Measurements from ENCODE around the gene NR2E1. TPM values are rescaled to one million over a fixed set of nuclear protein-coding genes. Genes with fewer than 3 reads are reported as not detected.

NR2E1 gene
- polyA plus RNA-seq, 1 donor (not counting 4 experiments of a cell fraction or from before 2014, with no cell fraction given), result 0.04 TPM

DNA sequence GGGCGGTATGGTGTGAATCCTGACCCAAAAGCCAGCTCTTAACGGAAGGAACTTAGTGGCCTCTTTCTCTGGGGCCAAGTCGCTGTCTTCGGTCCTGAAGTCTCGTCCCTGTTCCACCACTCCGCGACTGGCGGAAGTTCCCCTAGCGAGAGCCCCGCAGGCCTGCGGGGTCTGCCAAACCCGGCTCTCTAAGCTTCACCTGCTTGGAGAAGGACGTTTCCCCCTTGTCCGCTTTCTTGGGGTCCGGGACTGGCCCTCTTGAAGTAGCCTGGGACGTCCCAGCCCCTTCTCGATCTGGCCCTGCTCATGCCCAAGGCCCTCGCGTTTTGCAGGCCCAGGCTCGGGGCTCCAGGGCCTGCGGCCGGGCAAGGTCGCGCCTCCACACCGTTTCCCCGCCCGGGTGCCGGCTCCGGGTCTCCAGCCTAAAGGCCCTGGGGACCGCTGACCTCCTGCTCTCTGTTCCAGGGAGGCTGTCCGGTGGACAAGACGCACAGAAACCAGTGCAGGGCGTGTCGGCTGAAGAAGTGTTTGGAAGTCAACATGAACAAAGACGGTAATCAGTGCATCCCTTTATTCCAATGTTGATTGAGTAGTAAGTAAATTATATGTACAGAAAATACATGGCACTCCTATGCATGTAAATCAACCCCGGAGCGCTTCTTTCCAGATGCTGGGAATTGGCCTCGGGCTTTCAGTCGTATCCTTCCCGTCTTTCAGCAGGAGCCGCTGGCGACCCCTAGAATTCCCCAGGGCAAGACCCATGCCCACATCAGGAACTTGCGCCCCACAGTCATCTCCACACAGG, 8.8 kb downstream of the NR2E1 start:
- H3K9ac ChIP-seq (ENCODE audit: control insufficient read depth, extremely low read depth, insufficient read depth, low read length), result no peak overlapping the region
- TF ChIP-seq, protein P1, sequence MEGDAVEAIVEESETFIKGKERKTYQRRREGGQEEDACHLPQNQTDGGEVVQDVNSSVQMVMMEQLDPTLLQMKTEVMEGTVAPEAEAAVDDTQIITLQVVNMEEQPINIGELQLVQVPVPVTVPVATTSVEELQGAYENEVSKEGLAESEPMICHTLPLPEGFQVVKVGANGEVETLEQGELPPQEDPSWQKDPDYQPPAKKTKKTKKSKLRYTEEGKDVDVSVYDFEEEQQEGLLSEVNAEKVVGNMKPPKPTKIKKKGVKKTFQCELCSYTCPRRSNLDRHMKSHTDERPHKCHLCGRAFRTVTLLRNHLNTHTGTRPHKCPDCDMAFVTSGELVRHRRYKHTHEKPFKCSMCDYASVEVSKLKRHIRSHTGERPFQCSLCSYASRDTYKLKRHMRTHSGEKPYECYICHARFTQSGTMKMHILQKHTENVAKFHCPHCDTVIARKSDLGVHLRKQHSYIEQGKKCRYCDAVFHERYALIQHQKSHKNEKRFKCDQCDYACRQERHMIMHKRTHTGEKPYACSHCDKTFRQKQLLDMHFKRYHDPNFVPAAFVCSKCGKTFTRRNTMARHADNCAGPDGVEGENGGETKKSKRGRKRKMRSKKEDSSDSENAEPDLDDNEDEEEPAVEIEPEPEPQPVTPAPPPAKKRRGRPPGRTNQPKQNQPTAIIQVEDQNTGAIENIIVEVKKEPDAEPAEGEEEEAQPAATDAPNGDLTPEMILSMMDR (optimal IDR thresholded peaks at IDR 0.05 in 1 of 3, IDR thresholded peaks at IDR 0.05 in 1 of 3, conservative IDR thresholded peaks at IDR 0.05 in 1 of 3; ENCODE audit: extremely low read depth in 1 of 3, insufficient read depth in 2 of 3, low read length in 3 of 3), result no peak
- peak; percentile 22 for TF ChIP-seq EZH2 (IDR thresholded peaks at IDR 0.05; ENCODE audit: low read length)
- no peaks in the 10 kb centered on the region for H3K79me2 ChIP-seq (ENCODE audit: control insufficient read depth, insufficient read depth, low read length)
- H4K20me1 ChIP-seq (ENCODE audit: control insufficient read depth, extremely low read depth, insufficient read depth, low read length), result no peaks in the 10 kb centered on the region
- no peak overlapping the region for H3K27ac ChIP-seq (ENCODE audit: control insufficient read depth, insufficient read depth, low read length)
- H2AFZ ChIP-seq (ENCODE audit: control insufficient read depth, low read length), result no peak overlapping the region
- no peaks in the 10 kb centered on the region for H3K36me3 ChIP-seq (ENCODE audit: control insufficient read depth in 2 of 2, extremely low read depth in 1 of 2, insufficient read depth in 2 of 2, low read length in 2 of 2)
- peaks cover 5% of the 10 kb centered on the region for H3K4me1 ChIP-seq (ENCODE audit: control insufficient read depth, extremely low read depth, insufficient read depth, low read length)
- H3K4me2 ChIP-seq (ENCODE audit: control insufficient read depth, extremely low read depth, insufficient read depth, low read depth, low read length), result no peak overlapping the region
- dilution Hi-C loops (cut with MboI; ENCODE audit: extremely low pct_ligation_motif_present, low sequenced_read_pairs), result no loop called here
- FAIRE-seq, result no peak
- H3K27me3 ChIP-seq (ENCODE audit: control insufficient read depth, extremely low read depth, insufficient read depth, low read length), result peaks cover 66% of the 10 kb centered on the region
- no peaks in the 10 kb centered on the region for H3K9me3 ChIP-seq (ENCODE audit: control insufficient read depth, low read depth, low read length)
- no peaks in the 10 kb centered on the region for H3K9me1 ChIP-seq (ENCODE audit: control insufficient read depth, extremely low read depth, insufficient read depth, low read length)
- no peak for DNase-seq (ENCODE audit: low read depth, low spot score)
- H3K4me3 ChIP-seq (ENCODE audit: control insufficient read depth in 2 of 3, extremely low read depth in 1 of 3, insufficient read depth in 2 of 3, low read depth in 1 of 3, low read length in 3 of 3), result no peak overlapping the region

DNA sequence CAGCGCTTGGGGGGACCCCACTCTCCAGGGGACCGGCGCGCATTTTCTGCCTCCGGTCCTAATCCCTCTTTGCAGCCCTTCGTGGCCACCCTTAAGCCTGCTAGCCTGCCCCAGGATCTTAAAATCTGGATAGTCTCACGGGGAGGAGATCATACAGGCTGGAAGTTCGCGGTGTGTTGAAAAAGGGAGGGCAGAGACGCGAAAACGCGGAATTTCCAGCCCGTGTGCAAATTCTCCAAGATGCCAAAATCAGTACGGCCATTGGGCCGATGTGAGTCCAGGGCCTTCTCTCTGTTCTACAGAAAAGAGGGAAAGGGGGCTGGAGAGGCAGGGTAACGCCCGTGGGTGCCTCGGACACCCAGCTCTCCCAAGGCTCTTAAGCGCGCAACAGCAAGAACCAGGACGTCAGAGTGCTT, 9.4 kb downstream of the NR2E1 start:
- H4K20me1 ChIP-seq (ENCODE audit: control insufficient read depth, extremely low read depth, insufficient read depth, low read length), result no peaks in the 10 kb centered on the region
- dilution Hi-C loops (cut with MboI; ENCODE audit: extremely low pct_ligation_motif_present, low sequenced_read_pairs), result no loop called here
- DNase-seq (ENCODE audit: low read depth, low spot score), result no peak
- no peaks in the 10 kb centered on the region for H3K79me2 ChIP-seq (ENCODE audit: control insufficient read depth, insufficient read depth, low read length)
- no peaks in the 10 kb centered on the region for H3K9me1 ChIP-seq (ENCODE audit: control insufficient read depth, extremely low read depth, insufficient read depth, low read length)
- no peak overlapping the region for H2AFZ ChIP-seq (ENCODE audit: control insufficient read depth, low read length)
- no peak for FAIRE-seq
- H3K27ac ChIP-seq (ENCODE audit: control insufficient read depth, insufficient read depth, low read length), result no peak overlapping the region
- H3K4me1 ChIP-seq (ENCODE audit: control insufficient read depth, extremely low read depth, insufficient read depth, low read length), result peaks cover 5% of the 10 kb centered on the region
- H3K4me2 ChIP-seq (ENCODE audit: control insufficient read depth, extremely low read depth, insufficient read depth, low read depth, low read length), result peak overlapping the region; percentile 89
- peaks cover 65% of the 10 kb centered on the region for H3K27me3 ChIP-seq (ENCODE audit: control insufficient read depth, extremely low read depth, insufficient read depth, low read length)
- H3K36me3 ChIP-seq (ENCODE audit: control insufficient read depth in 2 of 2, extremely low read depth in 1 of 2, insufficient read depth in 2 of 2, low read length in 2 of 2), result no peaks in the 10 kb centered on the region
- peak overlapping the region in 1 of 3 experiments; percentile 65 for H3K4me3 ChIP-seq (ENCODE audit: control insufficient read depth in 2 of 3, extremely low read depth in 1 of 3, insufficient read depth in 2 of 3, low read depth in 1 of 3, low read length in 3 of 3)
- no peaks in the 10 kb centered on the region for H3K9me3 ChIP-seq (ENCODE audit: control insufficient read depth, low read depth, low read length)
- TF ChIP-seq, protein P1 (optimal IDR thresholded peaks at IDR 0.05 in 1 of 3, IDR thresholded peaks at IDR 0.05 in 1 of 3, conservative IDR thresholded peaks at IDR 0.05 in 1 of 3; ENCODE audit: extremely low read depth in 1 of 3, insufficient read depth in 2 of 3, low read length in 3 of 3), result no peak
- peak; percentile 16 for TF ChIP-seq EZH2 (IDR thresholded peaks at IDR 0.05; ENCODE audit: low read length)
- no peak overlapping the region for H3K9ac ChIP-seq (ENCODE audit: control insufficient read depth, extremely low read depth, insufficient read depth, low read length)

Measured in keratinocyte (primary cell).